Neural crest cell (in vitro differentiated cells): ENCODE measurements around the gene PRR16. TPM values are rescaled to one million over a fixed set of nuclear protein-coding genes. Genes with fewer than 3 reads are reported as not detected.

ENCODE experiments used
- DNase-seq: peaks from one replicate; pipeline ENCODE4 v3.0.0; 2021; ENCODE audit warnings: low read depth, mixed read lengths, low spot score
- H3K27ac Mint-ChIP-seq: one replicate; pipeline ENCODE4 v1.8.0; 2021; ENCODE audit warnings: mild to moderate bottlenecking, mixed read lengths; ENCODE audit not compliant: unreplicated experiment
- H3K27me3 Mint-ChIP-seq: 2 replicates; pipeline ENCODE4 v1.8.0; 2021; ENCODE audit warnings: low read depth, mild to moderate bottlenecking, mixed read lengths
- H3K36me3 Mint-ChIP-seq: 2 replicates; pipeline ENCODE4 v1.8.0; 2021; ENCODE audit warnings: low read depth, mild to moderate bottlenecking, mixed read lengths
- H3K4me1 Mint-ChIP-seq: 2 replicates; pipeline ENCODE4 v1.8.0; 2021; ENCODE audit warnings: mixed read lengths
- H3K4me3 Mint-ChIP-seq: one replicate; pipeline ENCODE4 v1.8.0; 2021; ENCODE audit warnings: mild to moderate bottlenecking, mixed read lengths
- H3K9me3 Mint-ChIP-seq: 2 replicates; pipeline ENCODE4 v1.8.0; 2021; ENCODE audit warnings: mixed read lengths
- CTCF ChIP-seq: fragments of 200-600 bp; sonication (generic); conservative IDR thresholded peaks from 2 replicates; pipeline ENCODE4 v1.5.0; 2021; ENCODE audit warnings: antibody characterized with exemption, mild to moderate bottlenecking
- total RNA-seq: library from RNA; stranded (reverse); gene quantifications from 2 replicates; pipeline ENCODE4 v1.2.1, GENCODE V29; 2021

Gene PRR16
- total RNA-seq, 1 donor from 2014 or later, result not detected

- no peaks in the 10 kb centered on the region for H3K27me3 Mint-ChIP-seq
- no peak overlapping the region for H3K4me3 Mint-ChIP-seq
- no peak for DNase-seq
- no peaks in the 10 kb centered on the region for H3K9me3 Mint-ChIP-seq
- no peak overlapping the region for H3K27ac Mint-ChIP-seq
- H3K4me1 Mint-ChIP-seq, result no peaks in the 10 kb centered on the region
- no peak for TF ChIP-seq CTCF
- H3K36me3 Mint-ChIP-seq, result no peaks in the 10 kb centered on the region
Measured at GRCh38 chr5:120677481-120677880, 213.4 kb downstream of the PRR16 start.

GRCh38 chr5:120678279-120678678, 214.2 kb downstream of the PRR16 start:
- Mint-ChIP-seq H3K4me3 (no peak overlapping the region), H3K4me1 (no peaks in the 10 kb centered on the region), H3K36me3 (no peaks in the 10 kb centered on the region)

GRCh38 chr5:120682851-120683250, 218.8 kb downstream of the PRR16 start:
- Mint-ChIP-seq H3K9me3 (no peaks in the 10 kb centered on the region), H3K27me3 (no peaks in the 10 kb centered on the region), H3K4me3 (no peak overlapping the region), H3K4me1 (no peaks in the 10 kb centered on the region), H3K27ac (no peak overlapping the region), H3K36me3 (no peaks in the 10 kb centered on the region)
- TF ChIP-seq CTCF, result no peak
- no peak for DNase-seq

More at GRCh38 chr5:120678279-120678678, 214.2 kb downstream of the PRR16 start:
- no peak overlapping the region for H3K27ac Mint-ChIP-seq
- no peaks in the 10 kb centered on the region for H3K27me3 Mint-ChIP-seq
- DNase-seq, result no peak
- H3K9me3 Mint-ChIP-seq, result no peaks in the 10 kb centered on the region
- no peak for TF ChIP-seq CTCF

GRCh38 chr5:120683580-120683979, 219.5 kb downstream of the PRR16 start:
- Mint-ChIP-seq H3K36me3 (no peaks in the 10 kb centered on the region), H3K4me1 (no peaks in the 10 kb centered on the region), H3K27ac (no peak overlapping the region), H3K9me3 (no peaks in the 10 kb centered on the region), H3K4me3 (no peak overlapping the region), H3K27me3 (no peaks in the 10 kb centered on the region)
- TF ChIP-seq CTCF, result no peak
- DNase-seq, result no peak

- Mint-ChIP-seq H3K27me3 (no peaks in the 10 kb centered on the region), H3K4me1 (no peaks in the 10 kb centered on the region), H3K9me3 (no peaks in the 10 kb centered on the region), H3K4me3 (no peak overlapping the region), H3K27ac (no peak overlapping the region), H3K36me3 (no peaks in the 10 kb centered on the region)
- TF ChIP-seq CTCF, result no peak
- DNase-seq, result no peak
Measured at GRCh38 chr5:120684213-120684612, 220.1 kb downstream of the PRR16 start.
